GM12878 (cell line): ENCODE data around the gene FRMD3. TPM values are rescaled to one million over a fixed set of nuclear protein-coding genes. Genes with fewer than 3 reads are reported as not detected.

Experiments
- ATAC-seq: fragments of 200-7000 bp; cut with Tn5 transposase; 3 replicates; pipeline ENCODE4 v1.9.1; 2020; ENCODE audit warnings: mild to moderate bottlenecking, moderate library complexity
- BruUV-seq: library from RNA; stranded (reverse); fragments of 400-500 nt; replicated peaks from 2 replicates; lab custom pipeline; 2021; lab: Mats Ljungman, UMichigan
- CTCF ChIA-PET: fragments of 300-600 bp; sonication (Branson Sonifier 250); formaldehyde crosslinking; extraction: SDS; loops from one replicate; lab custom pipeline; 2021; ENCODE audit warnings: inconsistent platforms; lab: Yijun Ruan, JAX
- POLR2A ChIA-PET: fragments of 350-600 bp; formaldehyde crosslinking; extraction: SDS; loops from one replicate; lab custom pipeline; 2021; ENCODE audit warnings: inconsistent platforms; lab: Charles Lee
- RAD21 ChIA-PET: fragments of 300-600 bp; sonication (Branson Sonifier 250); formaldehyde crosslinking; loops from one replicate; lab custom pipeline; 2023; ENCODE audit warnings: antibody characterized with exemption; ENCODE audit not compliant: unreplicated experiment; lab: Charles Lee
- SMC1A ChIA-PET: fragments of 300-600 bp; sonication (Branson Sonifier 250); formaldehyde crosslinking; loops from one replicate; lab custom pipeline; 2023; ENCODE audit not compliant: unreplicated experiment, uncharacterized antibody; lab: Charles Lee
- DNase-seq: peaks from one replicate; pipeline ENCODE4 v3.0.0-alpha.2; 2011; ENCODE audit warnings: low read depth, low spot score
- FAIRE-seq: peaks from 3 replicates; lab custom pipeline; 2011; peaks lifted over from hg19 to GRCh38; lab: Jason Lieb, UNC
- H2AFZ ChIP-seq: 2 replicates; pipeline ENCODE4 v1.6.0; 2011; ENCODE audit warnings: low read depth, low read length, control low read depth; ENCODE audit not compliant: control insufficient read depth
- H3K27ac ChIP-seq: 2 replicates; pipeline ENCODE4 v1.5.1; 2011; ENCODE audit warnings: control low read depth; ENCODE audit not compliant: control insufficient read depth, insufficient read depth
- H3K27me3 ChIP-seq, 2 experiments: replicated peaks in 1 of 2; 2 replicates each; pipeline versions ENCODE4 v1.6.0 to v1.6.1; 2011; ENCODE audit warnings: low read length in 1 of 2; ENCODE audit not compliant: control insufficient read depth in 2 of 2, insufficient read depth in 2 of 2
- H3K36me3 ChIP-seq, 2 experiments: 2 replicates each; pipeline ENCODE4 v1.5.1; 2011; ENCODE audit warnings: low read length in 1 of 2; ENCODE audit not compliant: control insufficient read depth in 2 of 2, insufficient read depth in 2 of 2
- H3K4me1 ChIP-seq: 2 replicates; pipeline ENCODE4 v1.6.1; 2011; ENCODE audit warnings: mild to moderate bottlenecking, low read length, moderate library complexity, mixed read lengths; ENCODE audit not compliant: control insufficient read depth, insufficient read depth
- H3K4me2 ChIP-seq: 2 replicates; pipeline ENCODE4 v1.6.0; 2011; ENCODE audit warnings: control low read depth; ENCODE audit not compliant: control insufficient read depth, insufficient read depth
- H3K4me3 ChIP-seq: fragments of 200-600 bp; sonication (generic); 2 replicates; pipeline ENCODE4 v1.5.1; 2016
- H3K79me2 ChIP-seq: 2 replicates; pipeline ENCODE4 v1.6.0; 2011; ENCODE audit warnings: low read length; ENCODE audit not compliant: control insufficient read depth, insufficient read depth
- H3K9ac ChIP-seq: 2 replicates; pipeline ENCODE4 v1.8.0; 2011; ENCODE audit warnings: low read length, control low read depth, mixed read lengths; ENCODE audit not compliant: control insufficient read depth, insufficient read depth
- H3K9me3 ChIP-seq: replicated peaks from 3 replicates; pipeline ENCODE4 v1.5.1; 2011; ENCODE audit warnings: mild to moderate bottlenecking, low read length; ENCODE audit not compliant: control insufficient read depth, insufficient read depth
- H4K20me1 ChIP-seq: 2 replicates; pipeline ENCODE4 v1.6.0; 2011; ENCODE audit not compliant: control insufficient read depth, insufficient read depth
- ASH2L ChIP-seq: fragments of 300-600, 200-600 bp; sonication (generic); IDR thresholded peaks from 2 replicates; pipeline ENCODE4 v1.6.1; 2017; ENCODE audit warnings: low read depth, mild to moderate bottlenecking, borderline replicate concordance
- BCL11A ChIP-seq: IDR thresholded peaks from 2 replicates; pipeline ENCODE4 v1.6.1; 2011; ENCODE audit warnings: low read depth, low read length
- CEBPZ ChIP-seq: fragments of 150-350 bp; IDR thresholded peaks from 2 replicates; pipeline ENCODE4 v1.6.1; 2016; ENCODE audit warnings: low read depth, low read length
- CREM ChIP-seq: IDR thresholded peaks from 2 replicates; pipeline ENCODE4 v1.6.1; 2014; ENCODE audit warnings: antibody characterized with exemption, low read depth
- E2F4 ChIP-seq: IDR thresholded peaks from 2 replicates; pipeline ENCODE4 v1.6.1; 2012; ENCODE audit warnings: low read depth, low read length, improper control_type of control experiment
- EP300 ChIP-seq, 2 experiments: fragments of 150-350 bp in 1 of 2; IDR thresholded peaks; 2 replicates each; pipeline ENCODE4 v1.6.1; 2011 to 2012; ENCODE audit warnings: low read depth in 2 of 2, low read length in 2 of 2, borderline replicate concordance in 1 of 2, improper control_type of control experiment in 1 of 2, inconsistent platforms in 1 of 2; ENCODE audit not compliant: control insufficient read depth in 1 of 2
- ESRRA ChIP-seq: IDR thresholded peaks from 2 replicates; pipeline ENCODE4 v1.6.1; 2012; ENCODE audit warnings: mild to moderate bottlenecking, low read length, improper control_type of control experiment
- ETV6 ChIP-seq, 2 experiments: fragments of 450-650 bp in 1 of 2; IDR thresholded peaks in 1 of 2; conservative IDR thresholded peaks in 1 of 2; 2 replicates each; pipeline ENCODE4 v1.6.1; 2014; ENCODE audit warnings: antibody characterized with exemption in 1 of 2, borderline replicate concordance in 1 of 2, low read depth in 1 of 2, mild to moderate bottlenecking in 1 of 2, moderate library complexity in 1 of 2
- IKZF1 ChIP-seq: fragments of 450-650 bp; conservative IDR thresholded peaks from 2 replicates; pipeline ENCODE4 v1.6.1; 2017; ENCODE audit warnings: antibody characterized with exemption, mild to moderate bottlenecking
- JUND ChIP-seq: IDR thresholded peaks from 2 replicates; pipeline ENCODE4 v1.6.1; 2012; ENCODE audit warnings: low read depth, mild to moderate bottlenecking, low read length, improper control_type of control experiment, moderate library complexity
- NR2C2 ChIP-seq: IDR thresholded peaks from 2 replicates; pipeline ENCODE4 v1.6.1; 2011; ENCODE audit warnings: borderline replicate concordance, low read depth; ENCODE audit not compliant: control insufficient read depth, insufficient read length
- SRF ChIP-seq, 2 experiments: IDR thresholded peaks; 2 replicates each; pipeline ENCODE4 v1.6.1; 2011; ENCODE audit warnings: low read depth in 2 of 2, low read length in 2 of 2, mild to moderate bottlenecking in 1 of 2, moderate library complexity in 1 of 2
- WGBS: methylation state at CpG from one replicate; pipeline ENCODE4 v1.1.6; 2016; ENCODE audit warnings: low lambda C conversion rate; ENCODE audit not compliant: insufficient replicate concordance, insufficient coverage; ENCODE audit errors: missing lambda C conversion rate; 5-methylcytosine and 5-hydroxymethylcytosine counted together
- in situ Hi-C: fragments of 300-500 bp; cut with MboI; formaldehyde crosslinking; loops from 9 replicates; pipeline ENCODE4 v1.14.3; 2018; ENCODE audit warnings: mixed read lengths
- intact Hi-C: fragments of 100-400 bp; cut with micrococcal nuclease; formaldehyde crosslinking; loops from one replicate; pipeline ENCODE4 v1.14.2; 2022; ENCODE audit not compliant: unreplicated experiment
- polyA plus RNA-seq, 11 experiments: library from polyadenylated mRNA; depleted of rRNA in 4 of 11; unstranded in 6 of 11; stranded (reverse) in 5 of 11; fragments of >200 nt; fragmentation: Nextera tagmentation in 4 of 11; fragmentation: Illumina TruSeq in 1 of 11; extraction: Ambion mirVana in 4 of 11; extraction: Trizol in 1 of 11; gene quantifications; 1 replicate in 1 of 11; 2 replicates in 10 of 11; pipeline versions ENCODE4 v1.2.1 to v1.2.3, GENCODE V29; 2011 to 2016; ENCODE audit warnings: inconsistent platforms in 2 of 11, missing spikeins in 2 of 11, low read depth in 1 of 11
- total RNA-seq, 4 experiments: library from RNA; depleted of rRNA in 3 of 4; stranded (reverse); fragments of >200 nt in 3 of 4; fragmentation: Illumina TruSeq in 1 of 4; extraction: Trizol in 1 of 4; gene quantifications; 2 replicates each; pipeline versions ENCODE4 v1.2.1 to v1.2.3, GENCODE V29; 2013 to 2021
- TF ChIP-seq, protein P1 (sequence below): fragments of 450-650 bp; formaldehyde crosslinking; IDR thresholded peaks from 2 replicates; pipeline ENCODE4 v1.4.0; 2020; ENCODE audit warnings: mild to moderate bottlenecking, moderate library complexity
- TF ChIP-seq, protein P2 (sequence below): fragments of 450-650 bp; IDR thresholded peaks from 2 replicates; pipeline ENCODE4 v1.6.1; 2014; ENCODE audit warnings: mild to moderate bottlenecking

The FRMD3 gene
- total and polyA plus RNA-seq, 10 of the 15 experiments (the other 5 are each of a cell fraction or from before 2014, with no cell fraction given): 0.04 to 0.68 (median 0.21) TPM; not detected in 1

- CTCF ChIA-PET: interaction anchor here (1.0 to 1.7 kb wide), 5 partner anchors 9 to 47 kb away, joined by 3 to 5 read pairs (median 4); no protein-coding TSS in a partner anchor
- Histone ChIP-seq H3K9ac (no peak overlapping the region), H3K27me3 (no peaks in the 10 kb centered on the region), H3K4me1 (no peaks in the 10 kb centered on the region), H3K79me2 (no peaks in the 10 kb centered on the region), H3K4me2 (no peak overlapping the region), H3K36me3 (no peaks in the 10 kb centered on the region), H3K27ac (no peak overlapping the region), H3K9me3 (no peaks in the 10 kb centered on the region), H2AFZ (no peak overlapping the region), H3K4me3 (no peak overlapping the region), H4K20me1 (no peaks in the 10 kb centered on the region)
- POLR2A ChIA-PET: no interaction called here
- in situ Hi-C loops: no loop called here
- intact Hi-C loops: no loop called here
- no peak for ATAC-seq
- no peak for DNase-seq
- BruUV-seq: no TSS peak
- 21% methylated on average over 3 of the region's 3 CpGs for WGBS
- FAIRE-seq: no peak
- RAD21 ChIA-PET: no interaction called here
- SMC1A ChIA-PET: interaction anchor here (1.3 kb wide), 1 partner anchor 12 kb away, joined by 3 read pairs; no protein-coding TSS in a partner anchor
- TF ChIP-seq ASH2L: no peak
- TF ChIP-seq, protein P1, sequence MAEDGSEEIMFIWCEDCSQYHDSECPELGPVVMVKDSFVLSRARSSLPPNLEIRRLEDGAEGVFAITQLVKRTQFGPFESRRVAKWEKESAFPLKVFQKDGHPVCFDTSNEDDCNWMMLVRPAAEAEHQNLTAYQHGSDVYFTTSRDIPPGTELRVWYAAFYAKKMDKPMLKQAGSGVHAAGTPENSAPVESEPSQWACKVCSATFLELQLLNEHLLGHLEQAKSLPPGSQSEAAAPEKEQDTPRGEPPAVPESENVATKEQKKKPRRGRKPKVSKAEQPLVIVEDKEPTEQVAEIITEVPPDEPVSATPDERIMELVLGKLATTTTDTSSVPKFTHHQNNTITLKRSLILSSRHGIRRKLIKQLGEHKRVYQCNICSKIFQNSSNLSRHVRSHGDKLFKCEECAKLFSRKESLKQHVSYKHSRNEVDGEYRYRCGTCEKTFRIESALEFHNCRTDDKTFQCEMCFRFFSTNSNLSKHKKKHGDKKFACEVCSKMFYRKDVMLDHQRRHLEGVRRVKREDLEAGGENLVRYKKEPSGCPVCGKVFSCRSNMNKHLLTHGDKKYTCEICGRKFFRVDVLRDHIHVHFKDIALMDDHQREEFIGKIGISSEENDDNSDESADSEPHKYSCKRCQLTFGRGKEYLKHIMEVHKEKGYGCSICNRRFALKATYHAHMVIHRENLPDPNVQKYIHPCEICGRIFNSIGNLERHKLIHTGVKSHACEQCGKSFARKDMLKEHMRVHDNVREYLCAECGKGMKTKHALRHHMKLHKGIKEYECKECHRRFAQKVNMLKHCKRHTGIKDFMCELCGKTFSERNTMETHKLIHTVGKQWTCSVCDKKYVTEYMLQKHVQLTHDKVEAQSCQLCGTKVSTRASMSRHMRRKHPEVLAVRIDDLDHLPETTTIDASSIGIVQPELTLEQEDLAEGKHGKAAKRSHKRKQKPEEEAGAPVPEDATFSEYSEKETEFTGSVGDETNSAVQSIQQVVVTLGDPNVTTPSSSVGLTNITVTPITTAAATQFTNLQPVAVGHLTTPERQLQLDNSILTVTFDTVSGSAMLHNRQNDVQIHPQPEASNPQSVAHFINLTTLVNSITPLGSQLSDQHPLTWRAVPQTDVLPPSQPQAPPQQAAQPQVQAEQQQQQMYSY (CRISPR knock-in tag): no peak
- no peak for TF ChIP-seq SRF (IDR thresholded peaks at IDR 0.05; ENCODE audit: low read depth in 2 of 2, low read length in 2 of 2)
- no peak for TF ChIP-seq JUND
- no peak for TF ChIP-seq EP300 (IDR thresholded peaks at IDR 0.05; ENCODE audit: borderline replicate concordance in 1 of 2, control insufficient read depth in 1 of 2, low read depth in 2 of 2, low read length in 2 of 2)
- TF ChIP-seq, protein P2, sequence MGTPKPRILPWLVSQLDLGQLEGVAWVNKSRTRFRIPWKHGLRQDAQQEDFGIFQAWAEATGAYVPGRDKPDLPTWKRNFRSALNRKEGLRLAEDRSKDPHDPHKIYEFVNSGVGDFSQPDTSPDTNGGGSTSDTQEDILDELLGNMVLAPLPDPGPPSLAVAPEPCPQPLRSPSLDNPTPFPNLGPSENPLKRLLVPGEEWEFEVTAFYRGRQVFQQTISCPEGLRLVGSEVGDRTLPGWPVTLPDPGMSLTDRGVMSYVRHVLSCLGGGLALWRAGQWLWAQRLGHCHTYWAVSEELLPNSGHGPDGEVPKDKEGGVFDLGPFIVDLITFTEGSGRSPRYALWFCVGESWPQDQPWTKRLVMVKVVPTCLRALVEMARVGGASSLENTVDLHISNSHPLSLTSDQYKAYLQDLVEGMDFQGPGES: no peak
- TF ChIP-seq ETV6 (conservative IDR thresholded peaks at IDR 0.05 in 1 of 2, IDR thresholded peaks at IDR 0.05 in 1 of 2; ENCODE audit: borderline replicate concordance in 1 of 2, low read depth in 1 of 2): no peak
- no peak for TF ChIP-seq E2F4
- no peak for TF ChIP-seq IKZF1
- no peak for TF ChIP-seq NR2C2
- TF ChIP-seq CEBPZ: no peak
- TF ChIP-seq BCL11A: no peak
- no peak for TF ChIP-seq CREM
- TF ChIP-seq ESRRA: no peak
Observed at GRCh38 chr9:83497441-83497840, 40.8 kb downstream of the FRMD3 start.
